H1 (cell line): ENCODE results near the gene L2HGDH. TPM values are rescaled to one million over a fixed set of nuclear protein-coding genes. Genes with fewer than 3 reads are reported as not detected.

Source experiments
- CTCF ChIA-PET: fragments of 300-600 bp; sonication (Branson Sonifier 250); formaldehyde crosslinking; loops from one replicate; lab custom pipeline; 2021; ENCODE audit not compliant: partially characterized antibody; lab: Charles Lee
- POLR2A ChIA-PET: fragments of 300-600 bp; sonication (Branson Sonifier 250); formaldehyde crosslinking; loops from one replicate; lab custom pipeline; 2021; ENCODE audit warnings: inconsistent platforms; ENCODE audit not compliant: partially characterized antibody; lab: Charles Lee
- DNase-seq, 2 experiments: peaks; one replicate each; pipeline versions ENCODE4 v3.0.0 to v3.0.0-alpha.2; 2010 to 2022; ENCODE audit warnings: low spot score in 2 of 2, low read depth in 1 of 2, mixed read lengths in 1 of 2
- FAIRE-seq: peaks from 2 replicates; lab custom pipeline; 2011; peaks lifted over from hg19 to GRCh38; lab: Jason Lieb, UNC
- H2AFZ ChIP-seq: 2 replicates; pipeline ENCODE4 v1.8.1; 2012; ENCODE audit warnings: low read length, inconsistent platforms
- H2AK5ac ChIP-seq: 2 replicates; pipeline ENCODE4 v1.6.1; 2013; ENCODE audit warnings: low read depth, low read length
- H2BK120ac ChIP-seq: replicated peaks from 2 replicates; pipeline ENCODE3; 2013; ENCODE audit warnings: low read depth, low read length, inconsistent platforms
- H2BK12ac ChIP-seq: 2 replicates; pipeline ENCODE4 v1.6.1; 2013; ENCODE audit warnings: low read depth, low read length
- H2BK15ac ChIP-seq: 2 replicates; pipeline ENCODE4 v1.6.1; 2013; ENCODE audit warnings: low read length
- H2BK20ac ChIP-seq: 2 replicates; pipeline ENCODE4 v1.6.1; 2013; ENCODE audit warnings: low read length
- H2BK5ac ChIP-seq: 2 replicates; pipeline ENCODE4 v1.6.1; 2013; ENCODE audit warnings: low read depth, low read length
- H3K14ac ChIP-seq: 2 replicates; pipeline ENCODE4 v1.6.1; 2013; ENCODE audit warnings: inconsistent platforms; ENCODE audit not compliant: insufficient read length
- H3K18ac ChIP-seq: 2 replicates; pipeline ENCODE4 v1.6.1; 2013; ENCODE audit warnings: low read length; ENCODE audit errors: extremely low read depth
- H3K23ac ChIP-seq: 2 replicates; pipeline ENCODE4 v1.6.1; 2013; ENCODE audit warnings: inconsistent platforms; ENCODE audit not compliant: insufficient read length
- H3K23me2 ChIP-seq: 2 replicates; pipeline ENCODE4 v1.6.1; 2013; ENCODE audit warnings: low read depth, low read length
- H3K27ac ChIP-seq: 2 replicates; pipeline ENCODE4 v1.6.1; 2011; ENCODE audit warnings: low read depth, low read length, inconsistent platforms
- H3K27me3 ChIP-seq, 4 experiments: replicated peaks in 1 of 4; 1 replicate in 1 of 4; 2 replicates in 3 of 4; pipeline versions ENCODE4 v1.6.1 to v1.8.1; 2011 to 2013; ENCODE audit warnings: low read length in 3 of 4, mild to moderate bottlenecking in 3 of 4, inconsistent platforms in 2 of 4, mixed read lengths in 2 of 4, moderate library complexity in 1 of 4; ENCODE audit not compliant: control insufficient read depth in 3 of 4, insufficient read depth in 3 of 4; ENCODE audit errors: extremely low read depth in 1 of 4
- H3K36me3 ChIP-seq, 4 experiments: 2 replicates each; pipeline versions ENCODE4 v1.6.1 to v1.8.1; 2011 to 2013; ENCODE audit warnings: mild to moderate bottlenecking in 4 of 4, low read length in 3 of 4, moderate library complexity in 2 of 4, control low read depth in 1 of 4, inconsistent platforms in 1 of 4; ENCODE audit not compliant: insufficient read depth in 4 of 4, control insufficient read depth in 2 of 4
- H3K4ac ChIP-seq: replicated peaks from 2 replicates; pipeline ENCODE3; 2013; ENCODE audit warnings: low read length, low read depth, mixed read lengths, inconsistent platforms; ENCODE audit not compliant: insufficient read length
- H3K4me1 ChIP-seq, 4 experiments: replicated peaks in 1 of 4; 1 replicate in 1 of 4; 2 replicates in 3 of 4; pipeline versions ENCODE4 v1.6.1 to v1.8.1; 2011 to 2013; ENCODE audit warnings: low read length in 3 of 4, inconsistent platforms in 2 of 4, mixed read lengths in 1 of 4; ENCODE audit not compliant: insufficient read depth in 4 of 4, control insufficient read depth in 3 of 4
- H3K4me2 ChIP-seq, 2 experiments: 2 replicates each; pipeline versions ENCODE4 v1.6.1 to v1.8.1; 2011 to 2013; ENCODE audit warnings: low read depth in 2 of 2, low read length in 2 of 2, control low read depth in 1 of 2, inconsistent platforms in 1 of 2, mild to moderate bottlenecking in 1 of 2; ENCODE audit not compliant: insufficient read depth in 1 of 2
- H3K4me3 ChIP-seq, 4 experiments: fragments of 200-600, 300-600 bp in 1 of 4; sonication (generic), shearing (Covaris generic), sonication (Bioruptor Twin) in 1 of 4; 2 replicates each; pipeline versions ENCODE4 v1.5.1 to v1.8.1; 2011 to 2016; ENCODE audit warnings: low read length in 4 of 4, low read depth in 3 of 4, control low read depth in 2 of 4, inconsistent platforms in 2 of 4, mild to moderate bottlenecking in 2 of 4, mixed read lengths in 1 of 4, moderate library complexity in 1 of 4; ENCODE audit not compliant: insufficient read depth in 2 of 4; ENCODE audit errors: extremely low read depth in 1 of 4
- H3K56ac ChIP-seq: replicated peaks from 2 replicates; pipeline ENCODE3; 2013; ENCODE audit warnings: low read depth, mild to moderate bottlenecking, mixed read lengths, low read length, inconsistent platforms; ENCODE audit not compliant: insufficient read length
- H3K79me1 ChIP-seq: 2 replicates; pipeline ENCODE4 v1.6.1; 2013; ENCODE audit warnings: low read depth, low read length, control low read depth
- H3K79me2 ChIP-seq, 2 experiments: 2 replicates each; pipeline versions ENCODE4 v1.6.1 to v1.8.1; 2012 to 2013; ENCODE audit warnings: low read length in 2 of 2, mild to moderate bottlenecking in 2 of 2, inconsistent platforms in 1 of 2; ENCODE audit not compliant: insufficient read depth in 2 of 2, control insufficient read depth in 1 of 2
- H3K9ac ChIP-seq, 4 experiments: replicated peaks in 1 of 4; 1 replicate in 1 of 4; 2 replicates in 3 of 4; pipeline versions ENCODE4 v1.6.1 to v1.8.1; 2011 to 2013; ENCODE audit warnings: low read depth in 3 of 4, low read length in 3 of 4, control low read depth in 2 of 4, mild to moderate bottlenecking in 2 of 4, moderate library complexity in 2 of 4, inconsistent platforms in 1 of 4; ENCODE audit errors: extremely low read depth in 1 of 4
- H3K9me3 ChIP-seq, 2 experiments: 2 replicates each; pipeline versions ENCODE4 v1.6.1 to v1.8.1; 2012 to 2013; ENCODE audit warnings: mild to moderate bottlenecking in 2 of 2, moderate library complexity in 2 of 2, control low read depth in 1 of 2, inconsistent platforms in 1 of 2, low read depth in 1 of 2, low read length in 1 of 2, mixed read lengths in 1 of 2; ENCODE audit not compliant: insufficient read depth in 2 of 2
- H4K20me1 ChIP-seq, 2 experiments: replicated peaks in 1 of 2; 2 replicates each; pipeline versions ENCODE3 to v1.8.1; 2011 to 2013; ENCODE audit warnings: inconsistent platforms in 2 of 2, low read length in 2 of 2, mild to moderate bottlenecking in 1 of 2; ENCODE audit not compliant: insufficient read depth in 2 of 2, control insufficient read depth in 1 of 2
- H4K5ac ChIP-seq: 2 replicates; pipeline ENCODE4 v1.6.1; 2013; ENCODE audit warnings: low read length, low read depth, mixed read lengths, inconsistent platforms; ENCODE audit not compliant: insufficient read length
- H4K8ac ChIP-seq: 2 replicates; pipeline ENCODE4 v1.8.0; 2013; ENCODE audit warnings: mild to moderate bottlenecking, moderate library complexity, low read length, inconsistent platforms; ENCODE audit not compliant: insufficient read depth; ENCODE audit errors: extremely low read depth
- H4K91ac ChIP-seq: replicated peaks from 2 replicates; pipeline ENCODE3; 2013; ENCODE audit warnings: low read length, mixed read lengths, inconsistent platforms; ENCODE audit not compliant: insufficient read length
- CEBPB ChIP-seq: IDR thresholded peaks from 2 replicates; pipeline ENCODE4 v1.6.1; 2012; ENCODE audit warnings: low read depth, low read length
- HDAC2 ChIP-seq, 2 experiments: fragments of 300-600 bp in 1 of 2; sonication (generic) in 1 of 2; IDR thresholded peaks; 2 replicates each; pipeline ENCODE4 v1.6.1; 2011 to 2012; ENCODE audit warnings: low read depth in 2 of 2, low read length in 2 of 2, mild to moderate bottlenecking in 2 of 2, moderate library complexity in 2 of 2, borderline replicate concordance in 1 of 2, inconsistent platforms in 1 of 2
- KDM4A ChIP-seq: IDR thresholded peaks from one replicate; pipeline ENCODE4 v1.7.1; 2012; ENCODE audit warnings: low read depth, mild to moderate bottlenecking, moderate library complexity, low read length, inconsistent platforms; ENCODE audit not compliant: severe bottlenecking
- NRF1 ChIP-seq: IDR thresholded peaks from 2 replicates; pipeline ENCODE4 v1.6.1; 2011; ENCODE audit warnings: mild to moderate bottlenecking, low read depth, low read length, improper control_type of control experiment
- POLR2A ChIP-seq, 2 experiments: IDR thresholded peaks; 1 replicate in 1 of 2; 2 replicates in 1 of 2; pipeline ENCODE4 v1.6.1; 2011; ENCODE audit warnings: low read depth in 2 of 2, low read length in 2 of 2, mild to moderate bottlenecking in 2 of 2; ENCODE audit errors: control extremely low read depth in 1 of 2
- SIN3A ChIP-seq, 2 experiments: IDR thresholded peaks in 1 of 2; conservative IDR thresholded peaks in 1 of 2; 2 replicates each; pipeline ENCODE4 v1.6.1; 2011 to 2012; ENCODE audit warnings: low read length in 2 of 2, improper control_type of control experiment in 1 of 2, low read depth in 1 of 2, mild to moderate bottlenecking in 1 of 2
- SP4 ChIP-seq: IDR thresholded peaks from 2 replicates; pipeline ENCODE4 v1.6.1; 2012; ENCODE audit warnings: low read length, inconsistent platforms
- TCF12 ChIP-seq: IDR thresholded peaks from 2 replicates; pipeline ENCODE4 v1.6.1; 2011; ENCODE audit warnings: low read depth, mild to moderate bottlenecking, low read length
- WGBS, 2 experiments: shearing (Covaris generic) in 1 of 2; methylation state at CpG; one replicate each; pipeline versions ENCODE4 v1.1.6 to v1.1.7; 2013 to 2015; ENCODE audit warnings: low lambda C conversion rate in 2 of 2, mixed read lengths in 2 of 2, inconsistent platforms in 1 of 2, low coverage in 1 of 2, missing lambda C conversion rate in 1 of 2; ENCODE audit not compliant: insufficient replicate concordance in 2 of 2, insufficient coverage in 1 of 2, insufficient read length in 1 of 2; ENCODE audit errors: extremely low coverage in 1 of 2, missing lambda C conversion rate in 1 of 2; 5-methylcytosine and 5-hydroxymethylcytosine counted together
- polyA plus RNA-seq, 7 experiments: library from polyadenylated mRNA; depleted of rRNA in 3 of 7; stranded (reverse) in 5 of 7; unstranded in 2 of 7; fragments of >200 nt in 5 of 7; fragments of 200-250 nt in 2 of 7; gene quantifications; 1 replicate in 5 of 7; 2 replicates in 1 of 7; 4 replicates in 1 of 7; pipeline versions ENCODE4 v1.2.1 to v1.2.3, GENCODE V29; 2011 to 2013; ENCODE audit warnings: missing spikeins in 2 of 7, mixed read lengths in 2 of 7
- total RNA-seq: library from RNA; stranded (reverse); fragmentation: NEBNext Ultra II Directional; extraction: Animal tissue kit (Norgen Biotek cat#: 25700); gene quantifications from 2 replicates; pipeline ENCODE4 v1.2.1, GENCODE V29; 2021
- TF ChIP-seq, protein P1 (sequence below): IDR thresholded peaks from 2 replicates; pipeline ENCODE4 v1.6.1; 2012; ENCODE audit warnings: low read length, inconsistent platforms

L2HGDH gene
- total and polyA plus RNA-seq, 2 of the 8 experiments (the other 6 are each of a cell fraction or from before 2014, with no cell fraction given): 12.2 to 28.6 TPM

DNA sequence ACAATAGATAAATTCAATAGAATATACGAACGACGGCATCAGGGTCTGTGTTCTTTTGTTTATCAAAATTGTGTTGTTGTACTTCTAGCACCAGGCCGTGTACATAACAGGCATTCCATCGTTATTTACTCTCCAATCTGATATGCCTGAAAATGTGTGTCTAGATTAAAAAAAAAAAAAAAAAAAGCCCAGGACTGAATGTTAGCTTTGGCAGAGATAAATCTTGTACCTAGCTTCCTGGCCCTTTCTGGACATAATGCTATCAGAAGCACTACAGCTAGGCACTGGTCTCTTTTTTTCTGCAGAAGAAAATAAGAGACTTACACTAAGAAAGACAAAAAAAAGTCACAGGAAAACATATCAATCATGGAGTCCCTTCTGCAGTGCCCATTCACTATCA is 47.6 kb upstream of the L2HGDH start:
- Histone ChIP-seq H3K79me1 (no peaks in the 10 kb centered on the region), H3K9ac (no peak overlapping the region), H2BK120ac (no peak overlapping the region), H3K36me3 (no peaks in the 10 kb centered on the region), H3K4me1 (peaks cover 0 to 10% (median 1%) of the 10 kb centered on the region in 4 experiments; a peak in 3 of 7 replicates), H3K79me2 (no peaks in the 10 kb centered on the region), H3K56ac (no peak overlapping the region), H3K23ac (no peak overlapping the region), H2BK12ac (no peak overlapping the region), H3K23me2 (no peaks in the 10 kb centered on the region; the same call in 1 of the 2 replicates), H2AK5ac (no peak overlapping the region), H4K20me1 (no peaks in the 10 kb centered on the region), H3K27me3 (no peaks in the 10 kb centered on the region; a peak in 1 of 7 replicates), H2BK20ac (no peak overlapping the region), H3K18ac (no peak overlapping the region), H3K4ac (no peak overlapping the region), H2BK15ac (no peak overlapping the region), H3K27ac (no peak overlapping the region), H4K8ac (no peak overlapping the region), H4K91ac (no peak overlapping the region), H3K4me2 (no peak overlapping the region), H3K4me3 (no peak overlapping the region), H3K9me3 (peaks cover 0 to 2% of the 10 kb centered on the region in 2 experiments; a peak in 1 of 4 replicates), H4K5ac (no peak overlapping the region), H2BK5ac (no peak overlapping the region), H3K14ac (no peak overlapping the region), H2AFZ (no peak overlapping the region)
- CTCF ChIA-PET: interaction anchor here (1.1 to 1.3 kb wide), 2 partner anchors 10 to 21 kb away, joined by 3 read pairs; no protein-coding TSS in a partner anchor
- FAIRE-seq: no peak
- POLR2A ChIA-PET: interaction anchor here (0.7 kb wide), 1 partner anchor 28 kb away, joined by 5 read pairs; no protein-coding TSS in a partner anchor
- 93% methylated on average over 5 of the region's 5 CpGs; no CpG with 5 or more reads in 1 of the 2 experiments for WGBS, 2 experiments
- no peak for DNase-seq
- TF ChIP-seq TCF12 (no peak), POLR2A (IDR thresholded peaks at IDR 0.05; ENCODE audit: control extremely low read depth in 1 of 2, low read depth in 2 of 2, low read length in 2 of 2) (no peak), SP4 (no peak), KDM4A (no peak), CEBPB (no peak), NRF1 (no peak), SIN3A (conservative IDR thresholded peaks at IDR 0.05 in 1 of 2, IDR thresholded peaks at IDR 0.05 in 1 of 2; ENCODE audit: low read depth in 1 of 2, low read length in 2 of 2) (no peak), HDAC2 (IDR thresholded peaks at IDR 0.05; ENCODE audit: borderline replicate concordance in 1 of 2, low read depth in 2 of 2, low read length in 2 of 2) (no peak)
- TF ChIP-seq, protein P1, sequence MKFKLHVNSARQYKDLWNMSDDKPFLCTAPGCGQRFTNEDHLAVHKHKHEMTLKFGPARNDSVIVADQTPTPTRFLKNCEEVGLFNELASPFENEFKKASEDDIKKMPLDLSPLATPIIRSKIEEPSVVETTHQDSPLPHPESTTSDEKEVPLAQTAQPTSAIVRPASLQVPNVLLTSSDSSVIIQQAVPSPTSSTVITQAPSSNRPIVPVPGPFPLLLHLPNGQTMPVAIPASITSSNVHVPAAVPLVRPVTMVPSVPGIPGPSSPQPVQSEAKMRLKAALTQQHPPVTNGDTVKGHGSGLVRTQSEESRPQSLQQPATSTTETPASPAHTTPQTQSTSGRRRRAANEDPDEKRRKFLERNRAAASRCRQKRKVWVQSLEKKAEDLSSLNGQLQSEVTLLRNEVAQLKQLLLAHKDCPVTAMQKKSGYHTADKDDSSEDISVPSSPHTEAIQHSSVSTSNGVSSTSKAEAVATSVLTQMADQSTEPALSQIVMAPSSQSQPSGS: no peak
